Cortex of kidney (tissue), 1 donor: Measurements from ENCODE around the gene TSG101.
A peak's percentile ranks its signal among the peaks of the same experiment; 100 is the strongest.

Source experiments
- DNase-seq: peaks from one replicate; lab custom pipeline; 2025; lab: John Stamatoyannopoulos, UW

Gene TSG101, protein sequence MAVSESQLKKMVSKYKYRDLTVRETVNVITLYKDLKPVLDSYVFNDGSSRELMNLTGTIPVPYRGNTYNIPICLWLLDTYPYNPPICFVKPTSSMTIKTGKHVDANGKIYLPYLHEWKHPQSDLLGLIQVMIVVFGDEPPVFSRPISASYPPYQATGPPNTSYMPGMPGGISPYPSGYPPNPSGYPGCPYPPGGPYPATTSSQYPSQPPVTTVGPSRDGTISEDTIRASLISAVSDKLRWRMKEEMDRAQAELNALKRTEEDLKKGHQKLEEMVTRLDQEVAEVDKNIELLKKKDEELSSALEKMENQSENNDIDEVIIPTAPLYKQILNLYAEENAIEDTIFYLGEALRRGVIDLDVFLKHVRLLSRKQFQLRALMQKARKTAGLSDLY

DNA sequence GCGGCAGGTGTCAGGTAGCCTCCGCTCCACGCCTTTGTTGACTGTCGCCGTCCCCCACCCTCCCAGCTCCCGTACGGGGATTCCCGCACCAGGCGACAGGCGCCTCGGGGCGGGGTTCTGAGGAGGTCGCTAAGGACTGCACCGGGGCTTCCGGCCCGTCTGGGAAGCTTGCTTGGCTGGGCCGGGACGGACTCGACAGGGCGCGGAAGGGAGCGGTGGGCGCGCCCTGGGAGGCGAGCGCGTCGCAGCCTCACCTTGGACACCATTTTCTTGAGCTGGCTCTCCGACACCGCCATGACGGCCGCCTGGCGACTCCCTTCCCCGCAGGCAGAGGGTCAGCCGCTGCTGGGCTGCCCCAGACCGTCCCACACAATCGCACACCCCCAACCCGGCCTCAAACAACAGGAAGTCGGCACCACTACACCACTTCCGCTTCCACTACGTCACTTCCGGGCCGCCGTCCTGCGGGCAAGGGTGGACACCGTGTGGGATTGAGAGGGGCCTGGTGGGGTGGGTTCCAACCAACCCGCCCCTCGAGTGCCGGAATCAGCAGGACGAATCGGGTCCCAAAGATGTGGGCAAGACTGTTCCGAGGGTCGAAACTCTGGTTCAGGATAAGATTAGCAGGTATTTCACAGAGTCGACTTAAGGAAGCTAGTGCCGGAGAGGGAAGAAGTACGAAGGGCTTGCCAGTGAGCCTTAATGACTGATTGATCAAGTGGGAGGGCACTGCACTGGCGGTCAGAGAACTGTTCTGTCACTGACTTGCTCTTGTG lies at the start of gene TSG101:
Gene TSG101, minus strand, starts transcription at position 422 of the 776 bp plus-strand sequence. Its CDS starts 126 bp downstream, at position 296.
- DNase-seq, result peak; percentile 9

DNA sequence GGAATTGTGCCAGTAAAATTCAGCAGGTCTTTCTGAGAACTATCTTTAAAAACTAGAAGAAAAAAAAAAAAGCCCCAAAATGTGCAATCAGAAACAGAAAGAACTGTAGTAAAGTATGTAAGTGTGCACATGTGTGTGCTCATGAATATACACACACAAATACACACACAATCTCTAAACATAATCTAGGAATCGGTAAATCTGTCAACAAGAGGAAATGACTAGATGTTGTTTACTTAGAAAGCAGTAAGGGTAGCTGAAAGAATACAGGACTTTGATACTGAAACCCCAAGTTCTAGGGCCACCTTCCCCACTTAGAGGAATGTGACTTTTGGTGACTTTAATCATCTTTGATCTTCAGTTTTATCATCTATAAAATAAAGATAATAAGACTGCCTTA lies 48.6 kb upstream of the TSG101 start:
- no peak for DNase-seq

DNA sequence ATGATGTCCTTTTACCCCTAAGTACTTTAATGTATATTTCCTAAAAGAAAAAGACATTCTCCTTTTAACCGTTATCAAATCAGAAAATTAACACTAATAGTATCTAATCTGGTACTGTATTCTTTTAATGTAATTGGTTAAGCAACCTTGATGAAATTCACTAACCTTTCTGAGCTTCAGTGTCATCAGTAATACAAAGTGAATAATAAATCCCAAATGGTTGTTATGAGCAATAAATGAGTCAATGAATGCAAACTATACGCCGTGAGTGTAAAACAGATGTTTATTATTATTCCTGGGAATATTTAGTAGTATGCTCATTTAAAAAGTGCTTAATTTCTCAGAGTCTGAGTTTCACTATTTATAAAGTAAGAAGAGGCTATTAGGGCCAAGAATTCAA lies 40.3 kb upstream of the TSG101 start:
- no peak for DNase-seq

DNA sequence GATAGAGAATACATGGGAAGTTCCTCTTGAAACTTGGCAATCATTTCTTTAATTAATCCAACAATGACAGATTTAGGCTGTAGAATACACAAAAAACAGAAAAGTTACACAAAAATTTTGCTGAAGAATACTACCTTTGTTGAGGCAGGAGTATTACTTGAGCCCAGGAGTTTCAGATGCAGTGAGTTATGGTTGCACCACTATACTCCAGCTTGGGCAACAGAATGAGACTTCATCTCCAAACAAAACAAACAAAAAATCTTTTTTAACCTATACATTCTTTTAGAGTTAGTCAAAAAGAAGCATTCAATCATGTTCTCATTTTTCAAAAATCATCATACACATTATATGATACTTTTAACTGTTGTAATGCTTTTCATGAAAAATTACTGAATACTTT lies 39.7 kb upstream of the TSG101 start:
- DNase-seq, result no peak

DNA sequence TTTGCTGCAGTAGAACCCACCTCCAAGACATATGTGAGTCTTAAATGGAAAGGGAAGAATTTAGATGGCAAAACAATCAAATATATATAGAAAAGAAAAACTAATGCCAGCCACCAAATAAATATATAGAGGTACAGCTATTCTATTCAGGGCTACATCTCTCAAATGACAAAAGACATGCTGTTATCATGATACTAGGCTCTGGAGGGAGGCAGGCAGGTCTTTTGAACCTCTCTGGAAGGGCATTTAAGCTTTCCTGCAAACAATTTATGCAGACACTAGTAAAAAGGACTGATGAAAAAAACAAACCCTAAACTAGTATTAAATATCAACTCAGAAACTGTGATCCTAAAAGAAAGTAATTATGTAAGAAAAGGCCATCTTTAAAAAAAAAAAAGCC lies 37.4 kb upstream of the TSG101 start:
- no peak for DNase-seq

DNA sequence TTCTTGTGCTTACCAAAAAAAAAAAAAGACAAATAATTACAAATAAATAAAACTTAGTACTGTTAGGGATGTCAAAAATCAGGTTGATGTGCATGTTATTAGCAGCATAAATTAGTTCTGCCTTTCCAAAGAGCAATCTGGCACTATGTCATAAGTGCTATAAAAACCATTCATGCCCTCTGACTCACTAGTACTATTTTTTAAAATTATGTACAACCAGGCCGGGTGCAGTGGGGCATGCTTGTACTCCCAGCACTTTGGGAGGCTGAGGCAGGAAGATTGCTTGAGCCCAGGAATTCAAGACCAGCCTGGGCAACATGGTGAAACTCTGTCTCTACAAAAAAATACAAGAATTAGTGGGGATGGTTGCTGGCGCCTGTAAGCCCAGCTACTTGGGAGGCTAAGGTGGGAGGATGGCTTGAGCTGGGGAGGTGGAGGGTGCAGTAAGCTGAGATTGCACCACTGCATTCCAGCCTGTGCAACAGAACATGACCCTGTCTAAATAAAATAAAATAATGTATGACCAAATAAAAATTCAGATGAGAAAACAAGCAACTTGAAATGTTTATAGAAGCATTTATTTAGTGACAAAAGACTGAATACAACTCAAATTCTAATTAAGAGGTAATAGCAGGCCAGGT lies 36.5 kb upstream of the TSG101 start:
- no peak for DNase-seq

DNA sequence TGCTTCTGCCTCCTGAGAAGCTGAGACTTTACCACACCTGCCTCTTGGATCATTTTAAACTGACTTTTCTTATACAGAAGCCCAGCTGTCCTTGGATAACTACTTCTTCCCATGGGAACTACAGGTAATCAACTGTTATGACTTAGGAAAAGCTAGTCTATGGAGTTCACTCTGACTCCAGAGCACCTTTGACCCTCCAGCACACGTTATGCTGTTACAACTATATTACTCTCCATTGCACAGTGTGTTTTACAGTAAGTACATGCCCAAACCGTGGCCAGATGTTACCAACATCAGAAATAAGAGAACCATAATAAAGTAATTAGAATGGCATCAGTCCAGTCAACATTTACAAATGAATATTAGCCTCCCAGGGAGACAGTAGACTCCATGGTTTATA lies 21.3 kb upstream of the TSG101 start:
- no peak for DNase-seq

DNA sequence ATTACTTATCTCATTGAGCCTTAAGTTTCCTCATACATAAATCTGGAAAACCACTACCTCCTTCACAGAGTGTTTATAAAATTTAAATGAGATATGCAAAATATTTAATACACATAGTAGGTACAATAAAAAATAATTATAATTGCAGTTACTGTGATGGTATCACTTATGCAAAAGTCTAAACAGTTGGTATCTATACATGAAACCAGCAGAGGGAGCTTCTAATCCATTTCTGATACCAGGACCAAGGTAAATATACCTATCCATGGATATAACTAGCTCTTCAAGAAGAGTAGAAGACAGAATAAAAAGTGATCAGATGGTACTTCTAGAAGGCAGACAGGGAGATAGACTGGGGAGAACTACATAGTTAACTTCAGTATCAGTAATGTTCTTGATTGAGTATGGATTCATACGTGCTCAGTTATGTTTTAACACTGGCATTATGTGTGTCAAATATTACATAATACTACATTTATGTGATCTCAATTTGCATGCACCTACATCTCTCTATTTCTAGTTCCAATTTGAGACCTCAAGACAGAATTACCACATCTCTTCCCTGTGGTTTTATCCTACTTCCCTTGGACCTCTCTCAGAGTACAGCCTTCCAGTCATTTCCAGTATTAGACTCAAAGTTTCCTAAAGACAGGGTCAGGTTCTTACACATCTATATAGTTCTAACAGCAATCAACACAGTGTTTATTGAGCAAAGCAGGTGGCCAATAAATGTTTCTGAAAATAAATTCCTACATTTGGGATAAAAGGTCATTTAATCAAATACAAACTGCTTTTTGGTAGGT lies 13.7 kb upstream of the TSG101 start:
- no peak for DNase-seq

DNA sequence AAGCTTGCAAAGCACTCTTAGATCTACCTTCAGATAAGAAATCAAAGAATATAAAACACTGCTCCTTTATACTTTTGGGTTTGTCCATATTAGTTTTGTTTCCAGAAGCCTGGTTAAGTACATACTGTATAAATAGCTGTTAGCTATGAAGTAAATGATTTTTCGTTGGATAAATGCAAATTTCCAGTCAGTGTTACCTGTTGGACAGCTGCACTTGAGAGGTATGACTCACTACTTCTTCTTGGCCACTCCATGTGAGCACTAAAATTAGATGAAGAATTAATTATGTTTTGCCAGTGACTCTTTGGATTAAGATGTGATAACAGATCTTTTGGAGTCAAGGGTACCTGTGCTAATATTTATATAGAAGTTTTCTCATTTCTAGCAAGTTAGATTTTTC lies 9.5 kb upstream of the TSG101 start:
- DNase-seq, result no peak

DNA sequence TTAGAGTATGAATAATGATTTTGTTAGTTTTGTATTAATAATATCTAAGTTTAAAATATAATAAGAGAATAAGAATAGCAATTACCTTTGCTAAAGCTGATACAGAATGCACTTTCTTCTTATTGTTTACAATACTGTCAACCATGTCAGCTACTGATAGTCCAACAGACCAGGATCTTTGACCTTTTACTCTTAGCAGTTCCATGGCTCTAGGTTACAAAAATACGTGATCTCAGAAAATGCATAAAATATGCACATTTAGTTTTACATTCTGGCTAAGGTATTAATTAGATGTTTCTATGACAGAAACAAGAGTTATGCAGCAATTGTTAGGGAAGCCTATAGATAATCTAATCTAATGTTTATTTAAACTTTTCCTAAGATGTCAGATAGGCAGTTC lies 7.5 kb upstream of the TSG101 start:
- no peak for DNase-seq

DNA sequence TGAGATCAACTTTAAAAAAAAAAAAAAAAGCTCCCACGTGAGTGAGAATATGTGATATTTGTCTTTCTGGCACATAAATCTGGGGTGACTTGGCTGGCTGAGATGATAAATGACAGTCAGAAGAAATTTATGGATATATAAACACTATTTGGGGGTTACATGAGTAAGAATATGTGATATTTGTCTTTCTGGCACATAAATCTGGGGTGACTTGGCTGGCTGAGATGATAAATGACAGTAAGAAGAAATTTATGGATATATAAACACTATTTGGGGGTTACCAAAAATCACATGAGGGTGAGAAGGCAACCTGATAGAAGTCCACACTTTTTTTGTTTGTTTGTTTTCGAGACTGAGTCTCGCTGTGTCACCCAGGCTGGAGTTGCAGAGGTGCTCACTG lies 6.6 kb upstream of the TSG101 start:
- no peak for DNase-seq

DNA sequence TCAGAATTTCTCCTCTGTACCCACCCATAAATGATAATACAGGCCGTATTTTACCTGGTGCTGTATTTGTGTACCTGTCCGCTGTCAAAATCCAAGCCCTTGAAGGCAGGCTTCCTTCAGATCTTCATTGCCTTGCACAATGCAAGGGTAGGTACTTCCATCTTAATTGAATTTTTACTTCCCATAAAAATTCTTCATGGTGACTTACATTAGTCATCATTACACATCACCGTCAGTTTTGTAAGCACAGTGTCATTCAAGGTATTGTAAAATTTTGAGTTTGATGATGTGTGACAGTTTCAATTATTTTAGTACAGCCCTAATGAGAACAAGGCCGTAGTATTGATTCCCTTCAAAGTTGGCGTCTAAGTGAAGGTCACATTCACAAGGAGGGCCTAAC lies 770 bp upstream of the TSG101 start:
- no peak for DNase-seq

DNA sequence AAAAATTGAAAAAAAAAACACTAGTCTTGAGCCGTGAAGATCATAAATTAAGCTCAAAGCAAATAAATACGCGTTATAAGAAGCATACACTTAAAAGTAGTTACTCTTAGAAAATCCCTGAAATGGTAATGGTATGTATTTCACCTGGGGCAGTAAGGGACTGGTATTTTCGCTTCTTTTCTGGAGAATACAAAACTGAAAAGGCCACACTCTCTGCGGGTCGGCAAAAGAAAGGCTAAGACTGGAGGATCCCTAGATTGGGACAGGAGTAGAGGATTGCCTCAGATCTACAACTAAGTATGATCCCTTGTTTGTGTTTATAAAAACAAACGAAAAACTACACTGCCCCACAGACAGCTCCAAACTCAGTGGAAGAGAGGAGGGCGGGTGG lies 617 bp downstream of the TSG101 start:
- DNase-seq, result no peak

DNA sequence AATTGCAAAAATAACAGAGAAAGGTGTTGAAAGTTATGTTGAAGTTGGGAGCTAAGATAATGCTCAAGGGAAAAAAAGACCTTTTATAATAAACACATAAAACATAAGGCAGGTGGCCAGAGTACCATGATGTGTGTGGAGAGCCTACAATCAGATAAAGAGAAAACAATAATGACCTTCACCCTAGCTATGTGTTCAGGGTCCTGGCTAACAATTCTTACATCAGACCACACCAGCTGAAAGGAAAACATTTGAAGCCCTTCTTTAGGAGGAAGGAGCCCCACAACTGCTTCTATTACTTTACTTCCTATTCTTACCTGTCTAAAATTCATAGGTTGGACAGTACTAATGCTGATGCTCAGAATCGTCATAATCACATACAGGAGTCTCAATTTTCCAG lies 2.5 kb downstream of the TSG101 start:
- no peak for DNase-seq

DNA sequence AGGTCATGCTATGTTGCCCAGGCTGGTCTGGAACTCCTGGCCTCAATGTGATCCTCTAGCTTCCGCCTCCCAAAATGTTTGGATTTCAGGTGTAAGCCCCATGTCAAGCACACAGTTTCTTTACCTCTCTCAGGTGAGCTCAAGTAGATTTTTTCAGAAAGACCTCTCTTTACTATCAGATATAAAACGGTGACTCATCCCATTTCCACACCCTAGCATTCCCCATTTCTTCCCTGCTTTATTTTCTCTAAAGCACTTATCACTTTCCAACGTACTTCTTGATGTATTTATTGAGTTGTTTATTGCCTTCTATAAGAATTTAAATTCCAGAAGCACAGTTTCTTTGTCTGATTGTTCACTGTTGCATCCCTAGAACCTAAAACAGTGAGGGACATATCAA lies 3.7 kb downstream of the TSG101 start:
- no peak for DNase-seq

DNA sequence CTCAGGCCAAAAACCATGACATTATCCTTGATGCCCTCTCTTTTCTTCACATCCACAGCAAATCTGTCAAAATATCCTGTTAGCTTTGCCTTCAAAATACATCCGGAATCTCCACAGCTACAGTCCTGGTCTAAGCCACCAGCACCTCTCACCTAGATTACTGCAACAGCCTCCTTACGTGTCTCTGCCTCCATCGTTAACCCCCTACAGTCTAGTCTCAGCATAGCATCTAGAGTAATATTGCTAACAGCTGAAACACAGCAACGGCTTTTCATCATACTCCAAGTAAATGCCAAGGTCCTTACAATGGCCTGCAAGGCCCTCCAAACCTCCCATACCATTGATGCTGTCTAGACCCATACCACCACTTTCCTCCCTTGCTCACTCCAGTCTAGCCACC lies 4.4 kb downstream of the TSG101 start:
- no peak for DNase-seq

DNA sequence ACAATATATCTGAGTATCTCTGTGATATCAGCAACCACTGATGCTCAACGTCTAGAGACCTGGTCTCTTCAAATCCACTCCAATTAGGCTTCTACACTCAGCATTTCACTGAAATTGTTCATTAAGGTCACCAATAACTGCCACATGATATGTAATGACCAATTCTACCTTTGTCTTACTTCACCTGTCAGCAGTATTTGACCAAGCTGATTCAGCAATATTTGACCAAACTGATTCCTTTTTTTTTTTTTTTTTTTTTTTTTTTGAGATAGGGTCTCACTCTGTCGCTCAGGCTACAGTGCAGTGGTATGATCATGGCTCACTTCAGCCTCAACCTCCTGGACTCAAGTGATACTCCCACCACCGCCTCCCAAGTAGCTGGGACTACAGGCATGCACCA lies 5.6 kb downstream of the TSG101 start:
- no peak for DNase-seq

DNA sequence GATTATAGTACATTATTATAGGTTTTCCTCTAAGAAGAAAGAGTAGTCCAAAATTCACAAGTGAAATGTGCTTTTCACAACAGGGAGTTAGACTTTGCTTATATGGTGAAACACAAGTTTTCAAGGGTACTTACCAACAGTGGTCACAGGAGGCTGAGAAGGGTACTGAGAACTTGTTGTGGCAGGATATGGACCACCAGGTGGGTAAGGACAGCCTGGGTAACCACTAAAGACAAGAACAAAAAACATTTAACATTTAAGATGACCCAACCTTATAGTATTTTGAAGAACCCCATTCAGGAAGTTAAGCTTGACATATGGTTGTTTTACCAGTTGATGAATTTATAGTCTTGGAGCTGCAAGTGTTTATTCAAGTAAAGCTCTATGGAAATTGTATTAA lies 24.4 kb downstream of the TSG101 start:
- DNase-seq, result no peak

DNA sequence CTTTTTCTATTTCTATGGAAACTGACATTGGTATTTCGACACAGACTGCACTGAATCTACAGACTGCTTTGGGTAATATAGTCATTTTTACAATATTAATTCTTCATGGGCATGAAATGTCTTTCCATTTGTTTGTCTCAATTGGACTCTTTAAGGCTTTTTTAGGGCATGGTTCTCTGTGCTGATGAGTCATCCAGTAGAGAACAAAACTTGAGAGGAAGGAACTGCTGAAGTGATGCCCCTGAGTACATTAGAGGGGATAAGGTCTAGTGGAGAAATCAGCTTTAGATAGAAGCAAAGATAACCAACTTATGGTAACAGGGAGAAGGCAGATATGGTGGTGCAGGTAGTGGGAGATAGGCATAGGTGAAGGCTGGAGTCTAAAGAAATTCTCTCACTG lies 25.1 kb downstream of the TSG101 start:
- DNase-seq, result no peak

DNA sequence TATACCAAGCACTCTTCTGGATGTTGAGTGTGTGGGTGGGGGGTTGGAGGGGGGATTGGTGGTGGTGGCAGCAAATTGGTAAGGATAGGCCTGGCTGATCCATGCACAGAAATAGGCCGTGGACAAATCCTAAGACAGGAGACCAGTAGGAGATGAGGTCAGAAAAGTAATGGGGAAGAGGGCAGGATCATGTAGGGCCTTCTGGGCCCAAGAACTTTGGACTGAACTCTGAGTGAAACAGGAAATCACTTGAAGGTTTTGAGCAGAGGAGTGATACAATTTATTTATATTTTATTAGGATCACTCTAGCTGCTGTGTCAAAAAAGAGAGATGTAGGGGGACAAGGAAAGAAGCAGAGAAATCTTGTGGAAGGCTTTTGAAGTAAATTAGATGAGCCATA lies 28.7 kb downstream of the TSG101 start:
- no peak for DNase-seq

DNA sequence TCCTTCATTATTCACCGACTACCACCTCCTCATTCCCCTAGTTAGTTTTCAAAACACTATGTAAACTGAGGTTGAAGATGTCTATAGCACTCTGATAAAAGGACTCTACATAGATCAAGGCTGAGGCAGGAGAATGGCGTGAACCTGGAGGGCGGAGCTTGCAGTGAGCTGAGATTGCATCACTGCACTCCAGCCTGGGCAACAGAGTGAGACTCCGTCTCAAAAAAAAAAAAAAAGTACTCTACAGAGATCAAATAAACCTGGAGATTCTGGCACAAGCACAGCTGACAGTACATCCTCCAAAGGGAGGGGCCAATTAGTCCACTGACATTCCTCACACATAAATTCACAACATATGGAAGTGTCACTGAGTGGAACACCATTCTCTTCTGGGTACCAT lies 31.0 kb downstream of the TSG101 start:
- no peak for DNase-seq

DNA sequence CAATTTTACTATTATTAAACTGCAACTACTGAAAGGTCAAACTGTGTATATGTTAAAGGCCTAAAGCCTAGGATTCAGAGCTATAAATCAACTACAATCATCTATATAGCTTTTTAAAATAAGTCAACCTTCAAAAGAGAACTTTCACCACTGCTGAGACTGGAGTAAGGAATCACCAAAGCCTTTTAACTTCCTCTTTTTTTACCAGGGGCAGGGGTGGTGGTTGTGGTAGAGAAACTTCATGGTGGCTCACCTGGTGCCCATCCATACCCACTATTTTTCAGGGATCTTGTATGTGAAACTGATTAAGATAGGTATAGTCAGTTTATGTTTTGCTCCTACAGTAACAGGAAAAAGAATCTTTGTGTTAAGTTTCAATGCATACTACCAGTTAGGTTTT lies 31.5 kb downstream of the TSG101 start:
- DNase-seq, result no peak
